OCI-LY7 (cell line): Measurements from ENCODE around the gene SEZ6L. TPM values are rescaled to one million over a fixed set of nuclear protein-coding genes. Genes with fewer than 3 reads are reported as not detected.

Experiments
- BruUV-seq: library from RNA; stranded (reverse); fragments of 400-500 nt; replicated peaks from 2 replicates; lab custom pipeline; 2021; lab: Mats Ljungman, UMichigan
- CTCF ChIA-PET: fragments of 300-600 bp; sonication (Branson Sonifier 250); formaldehyde crosslinking; loops from one replicate; lab custom pipeline; 2022; ENCODE audit warnings: antibody characterized with exemption; ENCODE audit not compliant: unreplicated experiment; lab: Charles Lee
- POLR2A ChIA-PET: fragments of 300-600 bp; sonication (Branson Sonifier 250); formaldehyde crosslinking; loops from one replicate; lab custom pipeline; 2022; ENCODE audit warnings: antibody characterized with exemption; lab: Charles Lee
- DNase-seq: peaks from one replicate; pipeline ENCODE4 v3.0.0-alpha.2; 2015; ENCODE audit warnings: low spot score
- H2AFZ ChIP-seq: fragments of 200-600 bp; sonication (generic), shearing (Covaris generic); 2 replicates; pipeline ENCODE4 v1.6.1; 2014; ENCODE audit warnings: mild to moderate bottlenecking, antibody characterized with exemption, low read length, moderate library complexity
- H3K27ac ChIP-seq: fragments of 200-600 bp; sonication (generic); 2 replicates; pipeline ENCODE4 v1.5.1; 2014; ENCODE audit warnings: mixed run types, low read depth, mild to moderate bottlenecking, moderate library complexity, low read length, inconsistent platforms; ENCODE audit not compliant: poor library complexity, severe bottlenecking
- H3K36me3 ChIP-seq: fragments of 200-600 bp; sonication (generic); 2 replicates; pipeline ENCODE4 v1.6.1; 2014; ENCODE audit warnings: mild to moderate bottlenecking, antibody characterized with exemption, low read length, moderate library complexity, mixed read lengths; ENCODE audit not compliant: insufficient read depth
- H3K4me1 ChIP-seq: fragments of 200-600 bp; sonication (generic); 2 replicates; pipeline ENCODE4 v1.5.1; 2014; ENCODE audit warnings: mild to moderate bottlenecking, low read length; ENCODE audit not compliant: insufficient read depth, poor library complexity, severe bottlenecking
- H3K4me2 ChIP-seq: fragments of 200-600 bp; sonication (generic); 2 replicates; pipeline ENCODE4 v1.6.1; 2014; ENCODE audit warnings: mild to moderate bottlenecking, low read length
- H3K4me3 ChIP-seq: fragments of 200-600 bp; sonication (generic); 2 replicates; pipeline ENCODE4 v1.5.1; 2014; ENCODE audit warnings: mild to moderate bottlenecking, low read depth, low read length; ENCODE audit not compliant: poor library complexity, severe bottlenecking
- H3K79me2 ChIP-seq: fragments of 200-600 bp; sonication (generic); 2 replicates; pipeline ENCODE4 v1.6.1; 2016; ENCODE audit warnings: low read depth, mild to moderate bottlenecking, low read length, moderate library complexity, mixed read lengths; ENCODE audit not compliant: insufficient read depth
- H3K9me2 ChIP-seq: fragments of 200-600 bp; sonication (generic); 2 replicates; pipeline ENCODE4 v1.6.1; 2016; ENCODE audit warnings: mild to moderate bottlenecking, low read length, mixed read lengths; ENCODE audit not compliant: insufficient read depth
- H3K9me3 ChIP-seq: fragments of 200-600 bp; sonication (generic); 2 replicates; pipeline ENCODE4 v1.6.1; 2014; ENCODE audit warnings: mild to moderate bottlenecking, mixed run types, low read length, mixed read lengths
- H4K20me1 ChIP-seq: fragments of 200-600 bp; sonication (generic); 2 replicates; pipeline ENCODE4 v1.6.1; 2014; ENCODE audit warnings: mild to moderate bottlenecking, antibody characterized with exemption, low read length, moderate library complexity, mixed read lengths; ENCODE audit not compliant: insufficient read depth
- CTCF ChIP-seq: fragments of 200-600 bp; sonication (generic); conservative IDR thresholded peaks from 2 replicates; pipeline ENCODE4 v1.5.1; 2014; ENCODE audit warnings: mild to moderate bottlenecking, antibody characterized with exemption, low read length, moderate library complexity, mixed read lengths
- EZH2phosphoT487 ChIP-seq: fragments of 200-600 bp; sonication (generic); IDR thresholded peaks from 2 replicates; pipeline ENCODE4 v1.6.1; 2018; ENCODE audit warnings: low read depth, borderline replicate concordance, mild to moderate bottlenecking, mixed run types, antibody characterized with exemption, low read length, moderate library complexity, mixed read lengths
- intact Hi-C: fragments of 100-400 bp; cut with micrococcal nuclease; formaldehyde crosslinking; loops from one replicate; pipeline ENCODE4 v1.10.0; 2022; ENCODE audit not compliant: unreplicated experiment
- total RNA-seq, 2 experiments: library from RNA; depleted of rRNA in 1 of 2; stranded (reverse); fragments of >200 nt in 1 of 2; shearing (Covaris generic) in 1 of 2; gene quantifications; 2 replicates each; pipeline ENCODE4 v1.2.3, GENCODE V29; 2014 to 2022

Gene SEZ6L
- total RNA-seq, 2 experiments from 2014 or later, result not detected

GRCh38 chr22:26291940-26292666, 122.8 kb downstream of the SEZ6L start:
- Histone ChIP-seq H3K4me2 (no peak overlapping the region), H3K36me3 (no peaks in the 10 kb centered on the region), H3K9me2 (no peaks in the 10 kb centered on the region), H3K9me3 (no peaks in the 10 kb centered on the region), H4K20me1 (no peaks in the 10 kb centered on the region), H3K27ac (no peak overlapping the region), H3K4me1 (peaks cover 9% of the 10 kb centered on the region), H2AFZ (no peak overlapping the region), H3K4me3 (no peak overlapping the region), H3K79me2 (no peaks in the 10 kb centered on the region)
- no peak for DNase-seq
- no TSS peak for BruUV-seq
- intact Hi-C loops, result no loop called here
- ChIA-PET CTCF (no interaction called here), POLR2A (no interaction called here)
- TF ChIP-seq CTCF (no peak), EZH2phosphoT487 (no peak)

- POLR2A ChIA-PET, result interaction anchor here (1.5 kb wide), 1 partner anchor 10 kb away, joined by 3 read pairs; no protein-coding TSS in a partner anchor
- Histone ChIP-seq H3K79me2 (no peaks in the 10 kb centered on the region), H3K9me2 (no peaks in the 10 kb centered on the region), H3K4me1 (peaks cover 9% of the 10 kb centered on the region), H3K9me3 (no peaks in the 10 kb centered on the region), H3K4me2 (no peak overlapping the region), H3K4me3 (no peak overlapping the region), H4K20me1 (no peaks in the 10 kb centered on the region), H2AFZ (no peak overlapping the region), H3K36me3 (no peaks in the 10 kb centered on the region), H3K27ac (no peak overlapping the region)
- TF ChIP-seq CTCF, result no peak
- TF ChIP-seq EZH2phosphoT487, result no peak
- intact Hi-C loops, result no loop called here
- DNase-seq, result no peak
- CTCF ChIA-PET, result no interaction called here
- BruUV-seq, result no TSS peak
Observed at GRCh38 chr22:26292667-26292995, 123.4 kb downstream of the SEZ6L start.

- H3K9me2 ChIP-seq, result no peaks in the 10 kb centered on the region
- ChIA-PET POLR2A (no interaction called here), CTCF (no interaction called here)
- TF ChIP-seq CTCF (no peak), EZH2phosphoT487 (no peak)
- no peaks in the 10 kb centered on the region for H4K20me1 ChIP-seq
- BruUV-seq, result no TSS peak
- H3K27ac ChIP-seq, result no peak overlapping the region
- H3K9me3 ChIP-seq, result no peaks in the 10 kb centered on the region
- no peak overlapping the region for H2AFZ ChIP-seq
- peaks cover 9% of the 10 kb centered on the region for H3K4me1 ChIP-seq
- H3K36me3 ChIP-seq, result no peaks in the 10 kb centered on the region
- H3K4me3 ChIP-seq, result no peak overlapping the region
- intact Hi-C loops, result no loop called here
- H3K4me2 ChIP-seq, result no peak overlapping the region
- no peaks in the 10 kb centered on the region for H3K79me2 ChIP-seq
- DNase-seq, result no peak
Observed at GRCh38 chr22:26295563-26296126, 126.4 kb downstream of the SEZ6L start.
